ENCODE data around the gene MAP2K2. TPM values are rescaled to one million over a fixed set of nuclear protein-coding genes. Genes with fewer than 3 reads are reported as not detected.

Gene MAP2K2
- total RNA-seq, 1 donor: 233 TPM

- H2AFZ ChIP-seq (ENCODE audit: low read length): no peak overlapping the region
- H3K4me3 ChIP-seq (ENCODE audit: insufficient read depth, low read length): peak overlapping the region; percentile 51
- H3K9me3 ChIP-seq (ENCODE audit: low read depth, low read length): no peaks in the 10 kb centered on the region
- TF ChIP-seq, protein P1, sequence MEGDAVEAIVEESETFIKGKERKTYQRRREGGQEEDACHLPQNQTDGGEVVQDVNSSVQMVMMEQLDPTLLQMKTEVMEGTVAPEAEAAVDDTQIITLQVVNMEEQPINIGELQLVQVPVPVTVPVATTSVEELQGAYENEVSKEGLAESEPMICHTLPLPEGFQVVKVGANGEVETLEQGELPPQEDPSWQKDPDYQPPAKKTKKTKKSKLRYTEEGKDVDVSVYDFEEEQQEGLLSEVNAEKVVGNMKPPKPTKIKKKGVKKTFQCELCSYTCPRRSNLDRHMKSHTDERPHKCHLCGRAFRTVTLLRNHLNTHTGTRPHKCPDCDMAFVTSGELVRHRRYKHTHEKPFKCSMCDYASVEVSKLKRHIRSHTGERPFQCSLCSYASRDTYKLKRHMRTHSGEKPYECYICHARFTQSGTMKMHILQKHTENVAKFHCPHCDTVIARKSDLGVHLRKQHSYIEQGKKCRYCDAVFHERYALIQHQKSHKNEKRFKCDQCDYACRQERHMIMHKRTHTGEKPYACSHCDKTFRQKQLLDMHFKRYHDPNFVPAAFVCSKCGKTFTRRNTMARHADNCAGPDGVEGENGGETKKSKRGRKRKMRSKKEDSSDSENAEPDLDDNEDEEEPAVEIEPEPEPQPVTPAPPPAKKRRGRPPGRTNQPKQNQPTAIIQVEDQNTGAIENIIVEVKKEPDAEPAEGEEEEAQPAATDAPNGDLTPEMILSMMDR (IDR thresholded peaks at IDR 0.05; ENCODE audit: extremely low read depth, low read depth, low read length): no peak
- peaks cover 94% of the 10 kb centered on the region for H3K79me2 ChIP-seq (ENCODE audit: insufficient read depth, low read length)
- peaks cover 42% of the 10 kb centered on the region for H3K36me3 ChIP-seq (ENCODE audit: insufficient read depth, low read length)
- peaks cover 64% of the 10 kb centered on the region for H4K20me1 ChIP-seq (ENCODE audit: insufficient read depth, low read length)
- peak overlapping the region; percentile 26 for H3K4me2 ChIP-seq (ENCODE audit: insufficient read depth, low read length)
- H3K27me3 ChIP-seq (ENCODE audit: insufficient read depth, low read length): no peaks in the 10 kb centered on the region
- DNase-seq (ENCODE audit: insufficient read length, low spot score, missing footprints): peak; percentile 100
- peaks cover 22% of the 10 kb centered on the region for H3K4me1 ChIP-seq (ENCODE audit: insufficient read depth, low read length)
- H3K27ac ChIP-seq (ENCODE audit: low read depth, low read length): peak overlapping the region; percentile 70
These were observed 71.6 kb downstream of the MAP2K2 start for GRCh38 chr19:4052114-4052992.

GRCh38 chr19:4051175-4052101 is 72.5 kb downstream of the MAP2K2 start:
- Histone ChIP-seq H3K79me2 (ENCODE audit: insufficient read depth, low read length) (peaks cover 92% of the 10 kb centered on the region), H3K4me3 (ENCODE audit: insufficient read depth, low read length) (peak overlapping the region; percentile 51), H4K20me1 (ENCODE audit: insufficient read depth, low read length) (peaks cover 61% of the 10 kb centered on the region), H2AFZ (ENCODE audit: low read length) (no peak overlapping the region), H3K9me3 (ENCODE audit: low read depth, low read length) (no peaks in the 10 kb centered on the region), H3K4me2 (ENCODE audit: insufficient read depth, low read length) (peak overlapping the region; percentile 26), H3K27me3 (ENCODE audit: insufficient read depth, low read length) (no peaks in the 10 kb centered on the region), H3K36me3 (ENCODE audit: insufficient read depth, low read length) (peaks cover 43% of the 10 kb centered on the region), H3K27ac (ENCODE audit: low read depth, low read length) (peak overlapping the region; percentile 70), H3K4me1 (ENCODE audit: insufficient read depth, low read length) (peaks cover 22% of the 10 kb centered on the region)
- DNase-seq (ENCODE audit: insufficient read length, low spot score, missing footprints): peak; percentile 100
- TF ChIP-seq, protein P1 (IDR thresholded peaks at IDR 0.05; ENCODE audit: extremely low read depth, low read depth, low read length): no peak

DNA sequence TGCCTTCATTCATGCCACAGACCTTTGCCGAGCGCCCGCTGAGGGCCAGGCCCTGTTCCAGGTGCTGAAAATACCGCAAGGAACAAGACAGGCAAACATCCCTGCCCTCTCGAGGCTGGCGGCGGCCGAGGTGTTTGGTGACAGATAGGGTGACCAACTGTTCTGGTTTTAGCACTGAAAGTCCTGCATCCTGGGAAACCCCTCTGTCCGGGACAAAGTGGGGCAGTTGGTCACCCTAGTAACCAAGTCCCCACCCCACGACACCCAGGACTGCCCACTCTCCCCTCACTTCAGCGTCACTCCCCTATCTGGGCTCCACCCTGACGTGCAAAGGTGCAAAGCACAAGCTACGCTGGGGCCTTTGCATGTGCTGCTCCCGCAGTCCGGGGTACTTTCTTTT is 74.5 kb downstream of the MAP2K2 start:
- Histone ChIP-seq H3K4me1 (ENCODE audit: insufficient read depth, low read length) (peaks cover 22% of the 10 kb centered on the region), H2AFZ (ENCODE audit: low read length) (no peak overlapping the region), H3K4me2 (ENCODE audit: insufficient read depth, low read length) (no peak overlapping the region), H3K9me3 (ENCODE audit: low read depth, low read length) (no peaks in the 10 kb centered on the region), H3K36me3 (ENCODE audit: insufficient read depth, low read length) (peaks cover 37% of the 10 kb centered on the region), H3K79me2 (ENCODE audit: insufficient read depth, low read length) (peaks cover 93% of the 10 kb centered on the region), H3K27ac (ENCODE audit: low read depth, low read length) (no peak overlapping the region), H3K27me3 (ENCODE audit: insufficient read depth, low read length) (no peaks in the 10 kb centered on the region), H3K4me3 (ENCODE audit: insufficient read depth, low read length) (no peak overlapping the region), H4K20me1 (ENCODE audit: insufficient read depth, low read length) (peaks cover 54% of the 10 kb centered on the region)
- TF ChIP-seq, protein P1 (IDR thresholded peaks at IDR 0.05; ENCODE audit: extremely low read depth, low read depth, low read length): no peak
- no peak for DNase-seq (ENCODE audit: insufficient read length, low spot score, missing footprints)

Data from osteoblast (primary cell).